CD4-positive, alpha-beta T cell treated with Interferon gamma for 1 hour (primary cell): Measurements from ENCODE around the gene CLRN3.
A peak's percentile ranks its signal among the peaks of the same experiment; 100 is the strongest.

Experiments
- DNase-seq: peaks from one replicate; pipeline ENCODE4 v3.0.0-alpha.2; 2020

The CLRN3 gene

DNA sequence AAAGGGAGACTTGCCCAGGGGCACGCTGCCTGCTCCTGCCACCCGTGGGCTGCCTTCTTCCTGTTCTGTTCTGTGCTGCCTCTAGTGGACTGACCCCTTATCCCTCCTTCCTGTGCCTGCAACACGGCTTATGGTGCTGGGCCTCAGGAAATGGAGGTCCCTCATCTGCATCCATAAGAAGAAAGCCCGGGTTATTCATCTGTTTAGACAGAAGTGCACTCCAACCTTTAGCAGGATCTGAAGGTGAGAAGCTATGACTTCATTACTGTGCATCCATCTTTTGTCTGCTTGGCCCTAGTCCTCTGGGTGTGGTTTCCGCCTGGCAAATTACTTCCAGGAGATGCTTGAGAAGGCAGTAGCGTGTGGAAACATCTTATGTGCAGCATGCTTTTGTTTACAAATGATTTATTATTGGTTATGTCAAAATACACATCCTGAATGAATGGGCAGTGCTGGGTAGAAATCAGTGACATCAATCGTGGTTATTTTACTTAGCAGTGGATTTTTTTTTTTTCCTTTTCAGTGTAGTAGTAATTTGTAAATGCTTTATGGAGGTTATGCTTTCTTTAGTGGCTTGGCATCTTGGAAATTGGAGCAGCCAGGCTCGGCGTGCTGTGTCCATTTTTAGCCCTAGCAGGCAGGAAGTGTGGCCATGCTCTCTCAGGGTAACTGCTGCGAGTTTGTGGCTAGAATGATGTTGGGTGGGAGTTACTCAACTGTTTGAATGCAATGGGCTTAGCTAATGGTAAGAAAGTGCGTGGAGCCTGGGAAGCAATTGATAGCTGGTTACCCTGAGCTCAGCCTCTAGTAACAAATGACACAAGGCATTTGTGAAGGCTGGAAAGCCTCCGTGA, 26.9 kb upstream of the CLRN3 start:
- no peak for DNase-seq

DNA sequence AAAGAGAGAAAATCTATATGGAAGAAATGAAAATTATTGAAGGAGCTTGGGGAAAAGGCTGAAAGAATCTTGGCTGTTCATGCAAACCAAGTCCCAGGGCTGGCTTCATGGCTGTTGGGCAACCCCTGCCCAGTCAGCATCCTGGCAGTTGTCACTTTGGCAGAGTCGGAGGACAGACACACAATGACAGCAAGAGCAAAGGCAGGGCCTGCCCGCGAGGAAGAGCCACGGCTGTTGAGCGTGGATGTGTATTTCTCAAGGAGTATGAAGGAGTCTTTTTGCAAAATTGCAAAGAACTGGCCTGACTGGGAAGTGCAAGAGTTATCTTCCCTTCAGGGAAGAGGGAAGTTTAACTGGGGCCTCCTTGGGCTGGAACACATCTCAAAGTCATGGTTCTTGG, 25.8 kb upstream of the CLRN3 start:
- DNase-seq = no peak

DNA sequence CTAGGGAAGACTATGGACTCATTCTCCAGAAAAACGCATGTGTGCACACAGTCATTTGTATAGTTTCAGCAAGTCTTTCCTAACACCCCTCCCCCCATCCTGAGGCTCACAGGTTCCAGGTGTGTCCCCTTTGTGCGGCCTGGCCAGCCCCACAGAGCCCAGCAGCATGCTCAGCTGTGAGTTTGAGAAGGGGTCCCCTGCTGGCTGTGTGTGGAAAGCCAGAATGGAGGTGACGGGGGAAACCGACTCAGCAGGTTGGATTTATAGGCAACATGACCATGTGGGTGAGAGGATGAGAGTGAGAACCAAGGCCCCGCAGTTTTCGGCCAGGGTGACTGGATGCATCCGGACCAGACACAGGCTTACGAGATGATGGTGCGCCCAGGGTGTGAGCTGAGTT, 24.1 kb upstream of the CLRN3 start:
- no peak for DNase-seq

DNA sequence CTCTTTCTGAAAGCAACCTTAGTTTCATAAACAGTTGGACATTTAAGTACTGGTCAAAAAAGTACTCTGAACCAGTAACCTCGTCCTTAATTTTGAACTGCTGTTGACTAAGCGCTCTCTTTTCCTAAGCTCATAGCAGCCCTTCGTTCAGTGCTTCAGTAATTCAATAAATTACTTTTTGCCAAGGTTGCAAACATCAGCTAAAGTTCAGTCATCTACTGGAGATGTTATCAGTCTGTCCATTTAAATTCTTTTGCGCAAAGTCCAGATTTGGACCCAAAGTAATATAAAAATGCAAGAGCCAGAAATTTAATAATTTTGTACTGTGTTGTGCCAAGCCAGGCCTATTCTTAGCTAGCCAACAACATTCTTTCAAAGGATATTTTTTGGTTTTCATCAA, 22.6 kb upstream of the CLRN3 start:
- no peak for DNase-seq

DNA sequence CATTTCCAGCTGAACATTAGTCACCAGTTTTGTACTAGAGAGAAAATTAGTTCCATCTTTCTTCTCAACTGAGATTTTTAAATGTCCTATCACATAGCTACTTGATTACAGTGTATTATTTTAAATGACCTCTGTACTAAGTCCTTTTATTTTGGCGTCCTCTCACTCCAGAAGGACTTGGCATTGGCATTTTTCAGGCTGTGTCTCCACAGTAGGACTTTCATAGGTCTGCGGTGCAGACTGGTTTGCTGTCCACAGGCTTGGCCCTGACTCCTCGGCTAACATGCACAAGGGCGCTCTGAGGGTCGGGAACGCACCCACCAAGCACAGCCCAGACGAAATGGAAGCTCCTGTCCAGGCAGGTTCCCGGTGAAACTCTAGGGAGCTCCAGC, 20.6 kb upstream of the CLRN3 start:
- DNase-seq = no peak

DNA sequence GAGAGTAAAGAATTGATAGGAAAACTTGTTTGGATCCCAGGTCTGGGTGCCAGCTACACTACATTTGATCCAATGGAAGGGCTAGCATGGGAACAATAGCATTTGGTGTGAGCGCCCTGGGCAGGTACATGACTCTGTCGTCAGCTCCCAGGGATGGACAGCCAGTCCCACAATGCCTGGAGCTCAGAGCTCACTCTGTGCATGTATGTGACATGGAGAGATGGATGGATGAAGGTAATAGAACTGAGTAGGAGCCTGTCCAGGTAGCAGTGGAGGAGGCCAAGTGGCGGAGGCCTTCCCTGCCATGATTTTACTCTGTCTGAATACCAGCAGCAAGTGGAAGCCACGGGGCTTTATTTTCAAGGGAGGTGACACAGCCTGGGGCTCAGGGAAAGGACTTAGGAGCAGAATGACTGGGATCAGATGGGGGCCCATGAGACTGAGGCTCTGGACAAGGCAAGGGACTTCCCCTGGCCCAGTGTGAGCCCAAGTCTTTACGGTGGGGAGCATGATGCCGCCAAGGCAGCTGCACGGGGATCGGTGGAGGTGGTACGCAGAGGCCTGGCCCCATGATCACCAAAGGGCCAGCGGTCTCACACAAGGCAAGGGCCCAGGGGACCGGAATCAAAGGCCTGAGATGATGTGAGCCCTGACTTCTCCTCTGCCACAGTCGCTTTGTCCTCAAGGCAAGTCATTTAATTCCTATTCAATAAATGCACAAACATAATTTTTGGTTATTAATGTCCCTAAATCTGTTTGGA, 20.0 kb upstream of the CLRN3 start:
- no peak for DNase-seq

DNA sequence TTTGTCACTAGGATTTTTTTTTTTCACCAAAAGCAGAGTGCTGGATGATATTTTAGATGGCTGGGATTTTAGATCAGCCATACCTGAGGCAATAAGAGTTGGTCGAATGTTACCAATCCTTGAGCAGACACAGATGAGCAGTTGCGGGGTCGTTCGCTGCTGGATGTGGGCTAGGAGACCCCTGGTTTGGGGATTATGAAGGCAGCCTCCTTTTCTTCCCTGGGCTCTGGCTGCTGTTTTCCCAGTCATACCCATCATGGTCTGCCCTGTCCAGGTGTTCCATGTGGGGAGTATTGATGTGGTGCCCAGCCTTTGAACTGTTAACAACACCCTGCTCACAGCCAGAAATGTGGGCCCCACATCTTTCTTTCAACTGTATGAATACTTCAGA, 19.1 kb upstream of the CLRN3 start:
- no peak for DNase-seq

DNA sequence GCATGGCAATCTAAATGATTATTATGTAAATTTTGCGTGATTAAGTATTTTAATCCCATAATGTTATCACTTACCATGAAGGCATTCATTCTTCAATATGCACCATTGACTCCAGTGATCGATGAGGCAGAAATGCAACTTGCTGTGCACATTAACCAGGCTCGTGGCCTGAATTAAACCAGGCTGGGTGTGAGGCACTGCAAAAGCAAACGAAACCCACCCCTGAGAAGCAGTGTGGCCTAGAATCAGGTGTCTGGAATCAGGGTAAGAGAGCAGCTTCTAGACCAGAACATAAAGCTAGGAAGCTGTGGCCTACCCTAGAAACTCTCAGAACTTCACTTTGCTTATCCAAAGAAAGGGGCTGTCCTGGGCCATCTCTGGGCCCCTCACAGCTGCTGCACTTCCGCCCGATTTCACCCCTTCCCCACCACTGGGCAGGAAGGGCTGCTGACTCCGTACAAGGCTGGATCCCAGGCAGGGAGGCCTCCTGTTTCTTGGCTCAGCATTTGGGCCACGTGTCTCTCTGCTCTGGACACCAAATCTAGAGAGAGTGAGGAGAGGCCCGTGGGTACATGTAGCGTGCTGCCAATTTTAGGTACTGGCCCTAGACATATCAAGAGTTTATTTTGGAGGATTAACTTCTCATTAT, 18.6 kb upstream of the CLRN3 start:
- no peak for DNase-seq

DNA sequence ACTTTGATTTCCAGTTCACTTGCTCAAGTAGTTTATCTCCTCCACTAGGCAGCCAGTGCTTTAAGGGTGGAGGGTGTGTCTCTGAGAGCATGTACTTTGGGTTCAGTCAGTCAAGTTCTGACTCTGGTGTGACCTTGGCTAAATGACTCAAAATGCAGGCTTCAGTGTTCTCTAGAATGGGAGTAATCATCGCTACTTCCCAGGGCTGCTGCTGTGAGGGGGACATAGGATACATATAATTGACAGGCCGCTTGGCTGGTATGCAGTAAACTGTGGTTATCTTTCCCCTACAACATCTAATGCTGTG, 17.7 kb upstream of the CLRN3 start:
- DNase-seq = no peak

DNA sequence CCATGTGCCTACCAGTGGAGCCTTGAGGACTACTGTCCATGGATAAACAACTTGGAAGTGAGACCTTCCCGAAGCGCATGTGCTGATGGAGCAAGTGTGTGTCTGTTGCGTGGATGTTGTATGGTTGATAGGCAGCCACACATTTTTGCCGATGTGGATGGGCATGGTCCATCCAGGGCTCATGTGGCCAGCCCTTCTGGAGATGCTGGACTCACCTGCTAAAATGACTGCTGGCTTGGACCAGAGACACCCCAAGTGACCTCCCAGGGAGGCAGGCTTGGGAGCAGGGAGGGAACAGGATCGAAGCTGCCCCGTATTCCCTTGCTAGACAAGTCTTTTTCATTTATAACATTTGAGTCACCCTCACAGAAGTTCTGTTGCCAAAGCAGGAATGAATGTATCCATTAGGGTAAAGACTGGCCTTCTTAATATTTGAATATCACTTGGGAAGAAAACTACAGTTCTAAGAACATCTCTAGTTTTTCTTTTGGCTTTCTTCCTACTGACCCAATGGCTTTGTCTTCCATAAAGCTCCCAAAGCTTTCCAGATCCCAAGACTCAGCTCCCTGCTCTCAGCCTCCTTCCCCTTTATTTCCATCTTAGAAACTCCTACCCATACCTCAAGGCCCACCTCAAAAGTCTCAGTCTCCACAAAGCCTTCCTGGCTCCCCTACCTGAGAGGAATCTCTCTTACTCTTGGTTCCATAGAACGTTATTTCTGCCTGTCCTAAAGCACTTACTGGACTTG, 17.1 kb upstream of the CLRN3 start:
- no peak for DNase-seq

DNA sequence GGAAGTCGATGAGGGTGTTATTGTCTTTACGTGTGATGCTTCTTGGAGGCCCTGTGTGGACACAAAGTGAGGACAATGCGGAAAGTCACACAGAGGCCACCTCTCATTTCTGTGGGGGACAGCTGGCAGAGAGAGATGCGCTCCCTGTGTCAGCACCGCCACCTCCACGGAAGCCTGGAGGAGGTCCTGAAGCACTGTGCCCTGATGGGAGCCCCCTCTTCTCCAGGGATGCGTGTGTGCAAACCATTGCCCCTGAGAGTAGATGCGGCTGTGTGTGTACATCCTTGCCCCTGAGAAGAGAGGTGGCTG, 16.2 kb upstream of the CLRN3 start:
- no peak for DNase-seq

DNA sequence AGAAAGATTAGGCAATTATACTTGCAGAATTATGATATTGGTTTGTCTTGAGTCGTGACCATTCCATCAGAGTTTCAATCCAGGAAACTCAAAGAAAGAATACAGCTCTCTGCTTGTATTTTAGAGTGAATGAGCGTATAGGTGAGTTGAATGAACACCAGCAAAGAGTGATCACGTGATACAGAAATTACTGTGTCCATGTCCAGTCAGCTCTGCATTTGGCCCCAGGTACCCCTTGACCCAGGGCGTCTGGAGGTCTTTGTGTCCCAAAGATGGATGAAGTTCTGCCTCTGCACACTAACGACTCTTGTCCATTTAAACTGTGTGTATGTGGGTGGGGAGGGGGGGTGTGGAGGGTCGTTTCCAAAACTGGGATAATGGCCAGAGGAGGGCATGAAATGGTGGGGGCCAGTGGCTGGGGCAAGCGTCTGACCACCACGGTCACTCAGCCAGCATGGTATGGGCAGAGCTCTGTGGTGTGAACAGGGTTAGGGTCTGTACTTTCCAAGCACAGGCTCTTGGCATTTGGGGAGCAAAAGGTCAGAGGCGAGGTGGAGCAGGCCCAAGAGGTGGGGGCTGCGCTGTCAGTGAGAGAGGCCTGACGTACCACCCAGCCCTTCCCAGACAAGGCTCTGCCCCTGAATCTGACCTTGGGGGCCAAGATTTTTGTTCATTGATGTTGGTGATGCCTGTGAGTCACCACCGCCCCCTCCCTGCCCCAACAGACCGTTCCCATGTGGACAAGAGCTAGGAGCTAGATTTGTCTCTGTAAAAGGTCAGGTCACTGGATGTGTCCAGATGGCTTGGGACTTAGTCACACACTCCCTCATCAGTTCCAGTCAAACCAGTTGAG, 15.6 kb upstream of the CLRN3 start:
- no peak for DNase-seq

DNA sequence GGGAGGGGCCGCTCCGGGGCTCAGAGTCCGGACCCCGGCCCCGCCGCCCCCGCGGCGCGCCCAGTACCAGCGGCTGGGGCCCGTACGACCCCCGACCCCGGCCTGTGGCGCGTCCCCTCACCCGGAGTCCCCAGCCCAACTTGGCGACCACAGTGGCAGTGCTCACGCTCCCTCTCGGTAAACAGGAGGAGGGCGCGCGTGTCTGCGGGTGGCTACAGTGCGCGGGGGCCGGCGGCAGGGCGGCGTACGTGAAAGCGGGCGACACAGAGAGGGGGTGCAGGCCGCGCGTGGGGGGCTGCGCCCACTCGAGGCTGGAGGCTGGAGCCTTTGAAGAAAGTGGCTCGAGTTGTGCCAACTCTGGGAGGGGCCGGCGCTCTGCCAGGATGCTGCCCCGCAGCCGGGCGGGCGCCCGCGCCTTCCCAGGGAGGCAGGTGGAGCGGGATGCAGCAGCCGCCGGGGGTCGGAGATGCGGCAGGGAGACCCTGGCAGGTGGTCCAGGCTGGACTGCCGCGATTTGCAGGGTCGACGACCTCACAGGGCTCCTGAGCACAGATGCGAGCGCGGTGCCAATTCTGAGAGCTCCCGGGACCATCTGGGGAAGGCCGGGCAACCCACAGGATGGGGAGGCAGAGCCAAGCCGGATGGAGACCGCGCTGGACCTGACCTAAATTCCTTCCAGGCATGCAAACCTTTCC, 14.8 kb upstream of the CLRN3 start:
- no peak for DNase-seq

DNA sequence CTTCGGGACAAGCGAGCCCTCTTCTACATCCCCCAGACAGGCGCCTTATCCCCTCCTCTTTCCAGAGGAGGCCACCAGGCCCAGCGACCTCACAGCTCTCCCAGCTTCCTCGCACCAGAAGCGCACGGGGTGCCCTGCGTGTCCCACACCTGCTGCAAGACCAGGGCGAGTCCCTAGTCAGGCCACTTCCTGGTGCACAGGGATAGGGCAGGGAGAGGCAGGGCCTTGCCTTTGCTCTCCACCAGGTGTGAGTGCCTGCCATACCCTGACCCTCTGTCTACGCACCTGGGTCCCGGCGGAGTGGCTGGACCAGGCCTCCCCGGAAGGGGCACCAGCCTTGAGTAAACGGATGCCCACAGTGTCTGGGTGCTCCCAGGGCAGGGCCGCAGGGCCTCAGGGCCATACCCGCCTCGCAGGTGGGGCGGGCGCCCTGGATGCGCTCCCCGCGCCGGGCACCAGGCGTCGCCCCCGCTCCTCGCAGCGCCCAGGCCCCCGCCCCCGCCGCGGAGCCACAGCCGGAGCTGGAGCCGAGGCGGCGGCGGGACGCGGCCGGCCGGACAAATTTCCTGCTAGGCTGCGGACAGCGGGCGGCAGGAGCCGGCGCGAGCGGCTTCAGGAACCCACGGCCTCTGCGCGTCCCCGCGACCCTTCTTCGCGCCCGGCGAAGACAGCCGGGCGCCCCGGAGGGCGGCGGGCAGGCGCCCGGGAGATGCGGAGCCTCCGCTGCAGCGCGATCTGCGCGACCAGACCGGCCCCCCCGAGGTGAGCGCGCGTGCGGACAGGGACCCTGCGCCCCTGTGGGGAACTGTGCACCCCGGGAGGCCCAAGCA, 14.0 kb upstream of the CLRN3 start, which contains the start of gene PTPRE:
TSS of gene PTPRE (plus strand) at position 556 of the 830 bp plus-strand sequence. CDS start 133,779 bp downstream, outside the sequence.
- DNase-seq = peak; percentile 61

DNA sequence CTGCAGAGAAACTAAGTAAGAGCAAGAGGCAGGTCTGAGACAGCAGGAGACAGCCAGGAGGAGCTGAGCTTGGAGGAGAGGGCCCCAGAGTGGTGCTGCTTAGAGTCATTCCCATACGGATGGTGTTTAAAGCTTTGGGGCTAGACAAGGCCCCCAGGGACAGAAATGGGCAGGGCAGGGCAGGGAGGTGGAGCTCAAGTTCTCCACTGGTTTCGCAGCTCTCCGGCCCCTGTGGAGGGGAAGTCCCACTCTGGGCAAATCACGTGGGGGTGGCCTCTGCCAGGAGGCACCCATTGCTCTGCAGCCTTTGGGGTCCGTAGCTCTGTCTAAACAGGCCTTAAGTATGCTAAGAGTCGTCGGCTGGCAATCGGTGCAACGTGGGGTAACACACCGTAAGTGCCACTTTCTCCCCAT, 13.1 kb upstream of the CLRN3 start:
- no peak for DNase-seq

DNA sequence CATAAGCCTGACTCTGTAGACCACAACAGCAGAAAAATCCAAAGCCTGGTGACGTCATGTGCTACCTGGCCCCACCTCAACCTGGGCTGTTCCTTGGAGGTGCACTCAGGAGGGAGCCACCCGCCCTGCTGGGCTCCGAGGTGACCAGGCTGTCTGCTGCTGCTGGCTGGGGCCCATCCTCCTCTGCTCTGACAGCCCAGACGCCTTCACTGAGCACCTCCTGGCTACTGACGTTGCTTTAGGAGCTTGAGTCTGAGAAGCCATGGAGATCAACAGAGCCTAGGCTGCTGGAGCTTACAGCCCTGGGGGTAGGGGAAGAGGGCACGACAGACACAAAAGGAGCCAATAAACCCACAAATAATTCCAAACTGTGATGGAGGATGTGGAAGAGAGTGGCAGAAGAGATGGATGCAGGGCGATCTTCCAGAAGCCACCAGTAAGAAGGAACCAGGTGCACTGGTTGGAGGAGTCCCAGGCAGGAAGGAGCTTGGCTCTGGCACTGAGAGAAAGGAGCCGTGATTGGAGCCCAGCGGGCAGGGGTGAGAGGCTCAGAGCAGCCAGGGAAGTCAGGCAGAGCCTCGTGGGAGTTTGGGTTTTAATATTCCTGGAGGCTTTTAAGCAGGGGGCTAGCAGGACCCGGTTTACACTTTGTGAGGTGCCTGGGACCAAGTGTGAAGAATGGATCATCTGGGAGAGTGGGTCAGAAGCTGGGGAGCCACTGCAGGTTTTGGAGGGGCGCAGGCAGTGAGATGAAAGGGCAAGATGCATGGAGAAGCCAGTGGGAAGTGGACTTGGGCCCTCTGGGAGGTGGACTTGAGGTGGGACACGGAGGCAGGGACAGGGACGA, 12.5 kb upstream of the CLRN3 start:
- no peak for DNase-seq

DNA sequence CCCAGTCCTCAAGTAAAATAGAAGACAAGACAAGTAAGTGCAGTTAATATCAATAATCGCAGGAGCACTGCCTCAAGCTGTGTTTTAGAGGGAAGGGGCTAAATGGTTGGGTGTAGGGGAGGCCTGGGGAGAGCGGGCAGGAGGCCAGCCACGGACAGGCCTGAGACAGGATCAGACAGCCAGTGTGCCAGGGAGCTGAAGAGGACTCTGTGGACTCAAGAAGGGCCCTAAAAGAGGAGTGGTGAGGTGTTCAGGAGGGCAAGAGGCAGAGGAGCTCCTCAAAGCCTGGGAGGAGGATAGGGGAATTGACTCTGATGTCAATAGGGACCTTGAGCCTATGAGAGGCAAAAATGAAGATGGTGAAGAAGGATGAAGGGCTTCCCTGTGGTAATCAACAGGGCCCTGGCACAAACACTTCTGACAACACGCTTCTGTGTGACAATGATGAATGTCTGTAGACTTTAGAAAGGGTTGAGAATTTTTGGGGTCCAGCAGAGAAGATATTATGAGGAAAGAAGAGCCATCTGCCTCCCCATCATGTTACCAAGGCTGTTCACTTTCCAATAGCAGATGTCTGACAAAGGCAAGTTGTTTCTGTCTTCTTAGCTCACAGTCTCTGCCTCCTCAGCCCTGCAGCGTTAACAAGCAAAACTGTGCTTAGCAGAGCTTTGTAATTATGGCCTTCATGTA, 11.7 kb upstream of the CLRN3 start:
- no peak for DNase-seq

DNA sequence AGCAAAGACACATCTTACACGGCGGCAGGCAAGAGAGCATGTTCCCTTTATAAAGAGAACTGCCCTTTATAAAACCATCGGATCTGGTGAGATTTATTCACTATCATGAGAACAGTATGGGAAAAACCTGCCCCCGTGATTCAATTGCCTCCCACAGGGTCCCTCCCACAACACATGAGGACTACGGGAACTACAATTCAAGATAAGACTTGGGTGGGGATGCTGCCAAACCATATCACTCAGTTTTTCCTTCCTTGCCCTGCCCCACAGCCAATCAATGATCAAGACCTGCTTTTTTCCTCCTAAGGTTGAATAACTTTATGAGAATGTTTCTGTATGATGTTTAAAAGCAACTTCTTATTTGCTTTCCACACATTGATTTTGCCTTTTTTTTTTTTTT, 11.0 kb upstream of the CLRN3 start:
- DNase-seq = no peak

DNA sequence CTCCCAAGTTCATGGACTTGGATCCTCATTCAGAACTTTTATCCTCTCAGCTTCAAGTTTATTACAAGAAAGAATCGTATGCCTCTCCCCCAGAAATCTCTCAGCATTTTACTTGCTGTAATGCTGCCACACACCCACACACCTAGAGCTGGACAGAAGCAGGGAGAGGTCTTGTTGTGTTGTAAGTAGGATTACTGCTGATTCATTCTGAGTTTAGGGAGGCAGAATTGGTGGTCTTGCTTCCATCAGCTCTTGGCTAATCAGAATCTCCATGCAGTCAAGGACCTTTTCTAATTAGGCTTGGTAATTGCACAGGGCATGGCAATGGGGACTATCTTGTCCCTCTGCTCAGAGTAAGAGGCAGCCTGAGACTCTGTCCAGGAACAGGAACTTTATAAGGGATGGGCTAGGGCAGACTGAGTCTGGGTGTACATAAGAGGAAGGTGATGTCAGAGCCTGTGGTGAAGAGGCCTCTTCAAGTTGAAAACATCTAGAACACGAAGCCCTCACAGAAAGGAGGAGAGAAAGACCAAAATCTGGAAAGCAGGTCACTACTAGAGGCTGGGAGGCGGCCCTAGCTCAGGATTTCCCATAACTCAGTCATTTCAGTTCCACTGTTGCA, 7.1 kb upstream of the CLRN3 start:
- no peak for DNase-seq
